NCI-H1930 (cell line): ENCODE data around the gene CHST8.

Source experiments
- DNase-seq, 2 experiments: peaks; one replicate each; lab custom pipeline; 2025; lab: John Stamatoyannopoulos, UW

The CHST8 gene

GRCh38 chr19:33717878-33718277 is 96.1 kb downstream of the CHST8 start:
- DNase-seq: no peak

DNA sequence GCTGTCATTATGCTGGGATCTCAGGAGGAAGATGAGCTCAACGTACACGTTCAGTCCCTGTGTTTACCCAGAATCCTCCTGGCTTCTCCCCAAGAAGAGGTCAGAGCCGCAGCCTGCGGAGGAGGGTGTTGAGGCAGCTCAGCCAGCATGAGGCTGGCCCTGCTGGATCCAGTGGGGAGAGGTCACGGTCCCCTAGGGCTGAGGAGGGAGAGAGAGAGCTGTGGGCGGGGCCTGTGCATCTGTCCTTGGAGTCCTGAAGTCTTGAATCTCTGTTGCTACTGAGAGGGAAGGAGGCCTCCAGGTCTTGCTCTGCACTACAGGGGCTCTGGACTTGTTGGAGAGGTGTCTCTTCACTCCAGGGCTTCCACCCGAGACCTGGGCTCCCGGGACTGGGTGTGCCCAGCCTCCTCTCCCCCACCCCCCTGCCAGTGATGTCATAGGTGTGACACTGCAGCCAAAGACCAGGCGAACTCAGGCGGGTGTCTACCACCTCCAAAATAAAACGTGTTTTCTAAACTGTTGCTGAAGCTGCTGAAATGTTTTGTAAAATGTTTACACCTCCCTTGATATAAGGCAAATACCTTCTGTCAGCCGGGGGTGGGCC is 97.0 kb downstream of the CHST8 start:
- no peak for DNase-seq

DNA sequence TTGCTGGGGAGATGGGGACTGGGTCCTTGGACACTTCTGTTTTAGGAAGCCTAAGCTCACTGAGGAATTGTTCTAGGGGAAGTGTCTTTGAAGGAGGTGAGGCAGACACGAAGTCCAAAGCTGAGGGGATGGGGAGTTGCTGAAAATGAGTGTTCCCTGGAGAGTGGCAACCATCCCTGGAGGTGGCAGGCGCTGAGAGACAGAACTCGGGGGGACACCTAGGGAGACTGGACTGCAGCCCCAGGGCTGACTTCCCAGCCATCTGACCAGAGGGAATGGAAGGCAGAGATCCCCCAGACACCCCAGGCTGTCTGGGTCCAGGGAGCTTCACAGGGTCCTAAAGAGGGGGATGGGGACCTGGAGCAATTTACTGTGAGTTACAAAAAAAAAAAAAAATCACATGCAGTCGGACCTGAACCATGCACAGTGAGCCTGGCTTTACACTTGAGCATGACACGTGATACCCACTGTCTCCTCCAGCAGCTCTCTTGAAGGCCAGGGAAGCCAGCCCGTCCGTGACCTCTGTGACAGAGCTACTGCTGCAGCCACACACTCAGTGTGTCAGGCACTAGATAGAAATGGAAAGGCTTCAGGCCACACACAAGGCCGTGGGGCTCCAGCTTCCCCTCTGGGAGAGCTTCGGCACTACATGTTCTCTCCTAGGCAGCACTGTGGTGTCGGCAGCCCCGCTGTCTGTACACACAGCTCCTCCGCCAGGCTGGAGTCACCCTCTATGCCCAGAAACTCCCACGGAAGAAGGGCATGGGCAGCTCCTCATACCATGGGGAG is 97.8 kb downstream of the CHST8 start:
- no peak for DNase-seq

GRCh38 chr19:33720155-33720493 is 98.4 kb downstream of the CHST8 start:
- no peak for DNase-seq

GRCh38 chr19:33720691-33721682 is 99.2 kb downstream of the CHST8 start:
- no peak for DNase-seq

GRCh38 chr19:33721735-33722297 is 100.1 kb downstream of the CHST8 start:
- DNase-seq: no peak

- DNase-seq: no peak
Observed at GRCh38 chr19:33722456-33723239, 100.9 kb downstream of the CHST8 start.

DNA sequence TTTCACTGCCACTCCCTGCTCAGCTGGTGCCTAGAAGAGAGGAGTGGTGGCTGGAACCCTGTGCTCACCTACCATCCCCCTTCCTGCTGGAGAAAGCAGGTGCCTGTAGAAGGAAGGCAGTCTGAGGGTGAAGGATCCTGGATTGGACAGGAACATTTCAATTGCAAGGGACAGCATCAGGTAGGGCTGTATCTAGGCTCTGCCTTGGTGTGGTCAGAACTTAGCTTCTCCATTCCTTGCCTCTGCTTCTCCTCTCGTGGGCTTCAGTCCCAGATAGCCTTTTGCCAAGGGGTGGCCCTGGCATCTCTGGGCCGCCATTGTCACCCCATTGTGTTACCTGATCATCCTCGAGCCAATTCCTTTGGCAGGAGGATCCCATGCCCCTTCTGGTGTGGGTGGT is 101.8 kb downstream of the CHST8 start:
- DNase-seq: no peak

- DNase-seq: no peak
Observed at GRCh38 chr19:33724021-33724720, 102.4 kb downstream of the CHST8 start.

DNA sequence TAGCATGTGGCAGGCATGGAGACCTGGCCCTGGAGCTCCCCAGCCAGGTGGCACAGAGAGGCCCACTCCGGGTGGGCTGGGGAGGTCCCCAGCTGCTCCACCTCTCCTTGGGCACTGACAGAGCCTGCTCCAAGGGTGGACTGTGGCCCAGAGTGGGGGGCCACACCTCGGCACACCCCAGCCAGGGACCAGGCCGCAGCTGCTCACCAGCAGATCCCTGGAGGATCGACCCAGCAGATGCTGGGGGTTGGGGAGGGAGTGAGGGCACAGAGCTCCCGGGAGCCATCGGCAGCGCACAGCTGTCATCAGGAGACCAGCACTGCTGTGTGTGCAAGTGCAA is 102.9 kb downstream of the CHST8 start:
- DNase-seq: no peak

DNA sequence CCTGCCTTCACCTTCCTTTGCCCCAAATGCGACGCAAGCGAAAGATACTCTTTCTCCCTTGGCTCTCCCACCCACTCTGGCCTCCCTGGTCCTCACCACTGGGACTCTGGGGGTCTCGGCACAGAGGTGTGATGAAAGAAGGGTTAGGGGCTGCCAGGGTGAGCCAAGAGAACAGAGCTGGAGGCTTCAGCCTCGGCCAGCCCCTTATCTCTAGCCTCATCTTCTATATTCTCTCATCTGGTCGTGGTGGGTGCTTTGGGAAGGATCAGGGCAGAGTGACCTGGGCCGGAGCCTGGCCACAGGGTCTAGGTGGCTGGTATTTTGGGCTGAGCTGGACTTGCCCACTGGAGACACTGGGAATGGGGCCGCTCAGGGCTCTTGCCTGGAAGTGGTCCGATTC is 103.8 kb downstream of the CHST8 start:
- no peak for DNase-seq

- DNase-seq: no peak
Observed at GRCh38 chr19:33726756-33727155, 105.0 kb downstream of the CHST8 start.

DNA sequence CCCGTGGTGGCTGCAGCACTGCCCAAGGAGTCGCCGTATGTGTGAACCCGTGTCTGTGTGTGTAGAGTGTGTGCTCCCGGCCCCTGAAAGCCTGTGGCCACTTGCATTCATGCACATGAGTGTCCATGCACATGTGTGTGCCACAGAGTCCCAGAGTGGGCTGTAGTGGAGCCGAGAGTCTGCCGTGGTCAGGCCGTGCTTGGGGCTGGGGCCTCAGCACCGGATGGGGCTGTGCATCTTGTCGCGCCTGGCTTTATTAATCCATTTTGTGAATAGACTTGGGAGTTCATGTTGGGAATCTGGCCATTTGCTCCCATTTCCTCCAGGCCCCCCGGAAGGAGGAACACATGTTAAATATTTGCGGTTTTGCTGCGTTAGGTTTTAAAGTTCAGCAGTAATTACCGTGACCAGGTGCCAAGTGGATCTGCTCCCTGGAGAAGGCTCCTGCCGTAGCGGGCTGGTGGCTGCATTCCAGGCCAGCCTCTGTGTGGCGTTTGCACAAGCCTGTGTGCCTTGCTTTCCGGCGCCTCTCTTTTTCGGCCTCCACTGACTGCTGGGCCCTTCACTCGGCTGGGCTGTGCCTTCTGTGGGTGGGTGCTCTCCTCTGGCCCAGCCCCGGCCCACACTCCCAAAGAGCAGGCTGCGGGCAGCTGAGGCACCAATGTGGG is 105.7 kb downstream of the CHST8 start:
- DNase-seq: no peak

DNA sequence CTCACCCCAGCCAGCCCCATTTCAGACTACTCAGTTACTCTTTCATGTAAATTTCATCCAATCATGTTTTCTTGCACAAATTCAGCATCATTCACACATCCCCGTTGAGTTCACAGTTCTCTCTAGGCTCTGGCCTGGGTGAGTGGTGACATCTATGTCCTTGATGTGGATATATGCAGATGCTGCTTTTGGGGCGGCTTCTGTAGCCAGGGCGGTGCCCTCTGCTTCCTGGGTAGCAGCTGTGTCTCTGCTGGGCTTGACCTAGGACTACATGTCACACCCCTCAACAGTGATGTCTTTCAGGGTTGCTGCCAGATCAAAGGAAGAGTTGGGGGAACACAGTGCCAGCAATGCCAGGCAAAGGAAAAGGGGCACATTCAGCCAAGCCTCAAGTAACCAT is 106.4 kb downstream of the CHST8 start:
- no peak for DNase-seq

DNA sequence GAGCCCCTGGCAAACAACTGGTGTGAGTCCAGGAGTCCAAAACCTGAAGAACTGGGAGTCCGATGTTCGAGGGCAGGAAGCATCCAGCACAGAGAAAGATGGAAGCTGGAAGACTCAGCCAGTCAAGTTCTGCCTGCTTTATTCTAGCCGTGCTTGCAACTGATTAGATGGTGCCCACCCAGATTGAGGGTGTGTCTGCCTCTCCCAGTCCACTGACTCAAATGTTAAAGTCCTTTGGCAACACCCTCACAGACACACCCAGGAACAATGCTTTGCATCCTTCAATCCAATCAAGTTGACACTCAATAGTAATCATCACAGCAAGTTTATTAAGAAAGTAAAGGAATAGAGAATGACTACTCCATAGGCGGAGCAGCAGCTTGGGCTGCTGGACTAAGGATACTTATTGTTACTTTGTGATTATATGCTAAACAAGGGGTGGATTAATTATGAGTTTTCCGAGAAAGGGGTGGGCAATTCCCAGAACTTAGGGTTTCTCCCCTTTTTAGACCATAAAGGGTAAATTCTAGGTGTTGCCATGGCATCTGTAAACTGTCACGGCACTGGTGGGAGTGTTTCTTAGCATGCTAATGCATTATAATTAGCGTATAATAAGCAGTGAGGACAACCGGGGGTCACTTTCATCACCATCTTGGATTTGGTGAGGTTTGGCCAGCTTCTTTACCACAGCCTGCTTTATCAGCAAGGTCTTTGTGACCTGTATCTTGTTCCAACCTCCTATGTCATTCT is 109.3 kb downstream of the CHST8 start:
- no peak for DNase-seq

DNA sequence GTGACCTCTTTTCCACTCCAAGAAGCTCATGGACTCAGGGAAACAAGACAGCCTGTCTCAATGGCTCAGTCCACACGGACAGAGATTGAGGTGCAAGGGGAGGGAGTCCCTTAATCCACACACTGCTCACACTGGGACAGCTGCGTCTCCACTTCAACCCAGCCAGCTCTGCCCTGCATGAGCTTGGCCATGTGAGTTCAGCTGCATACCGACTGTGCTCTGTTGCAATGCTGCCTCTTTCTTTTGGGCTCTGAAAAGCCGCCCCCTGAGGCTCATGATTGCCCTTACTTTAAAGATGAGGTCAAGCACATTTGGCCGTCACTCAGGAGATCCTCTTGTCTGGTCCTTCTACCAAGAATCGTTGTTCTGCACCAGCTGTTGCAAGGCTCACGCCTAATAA is 110.1 kb downstream of the CHST8 start:
- DNase-seq: no peak

GRCh38 chr19:33734913-33735312 is 113.2 kb downstream of the CHST8 start:
- DNase-seq: no peak

DNA sequence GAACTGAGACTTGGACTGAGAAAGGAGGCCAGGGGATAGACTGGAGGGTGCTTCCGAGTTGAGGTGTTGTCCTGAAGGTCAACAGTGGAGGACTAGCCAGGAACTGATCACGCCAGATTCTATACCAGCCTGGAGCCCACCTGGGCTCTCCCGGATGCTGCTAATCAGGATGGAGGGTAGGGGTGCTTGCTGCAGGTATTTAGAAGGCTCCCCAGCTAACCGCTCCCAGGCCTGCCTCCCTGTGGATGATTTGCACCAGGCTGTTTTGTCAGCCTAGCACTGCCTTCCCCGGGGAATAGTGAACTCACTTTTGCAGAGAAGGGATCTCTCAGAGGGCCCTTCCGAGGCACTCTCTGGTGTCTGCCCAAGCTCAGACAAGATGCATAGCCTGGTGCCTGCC is 114.4 kb downstream of the CHST8 start:
- DNase-seq: no peak

- no peak for DNase-seq
Observed at GRCh38 chr19:33736787-33737186, 115.0 kb downstream of the CHST8 start.
